ENCODE results near the gene CNBD2.
"Not testable (repeated sequence)": the region's sequence is repeated elsewhere in the genome, so short reads cannot be mapped to it uniquely, and the experiment has no call there.

CNBD2 gene

GRCh38 chr20:36070451-36070850 is 102.1 kb downstream of the CNBD2 start:
- Histone ChIP-seq H3K27me3 (ENCODE audit: control insufficient read depth, insufficient read depth, low read length) (no peaks in the 10 kb centered on the region), H3K36me3 (ENCODE audit: control insufficient read depth, insufficient read depth, low read length) (no peaks in the 10 kb centered on the region), H3K4me3 (ENCODE audit: low read depth, low read length) (no peak overlapping the region), H3K9ac (ENCODE audit: low read depth, low read length) (peak overlapping the region; percentile 54), H3K4me1 (ENCODE audit: control insufficient read depth, insufficient read depth, low read length) (peaks cover 5% of the 10 kb centered on the region), H3K9me3 (ENCODE audit: control insufficient read depth, insufficient read depth, low read length) (no peaks in the 10 kb centered on the region)

GRCh38 chr20:36071848-36072247 is 103.5 kb downstream of the CNBD2 start:
- peaks cover 5% of the 10 kb centered on the region for H3K4me1 ChIP-seq (ENCODE audit: control insufficient read depth, insufficient read depth, low read length)
- H3K9ac ChIP-seq (ENCODE audit: low read depth, low read length): no peak overlapping the region
- no peaks in the 10 kb centered on the region for H3K27me3 ChIP-seq (ENCODE audit: control insufficient read depth, insufficient read depth, low read length)
- H3K4me3 ChIP-seq (ENCODE audit: low read depth, low read length): no peak overlapping the region
- no peaks in the 10 kb centered on the region for H3K36me3 ChIP-seq (ENCODE audit: control insufficient read depth, insufficient read depth, low read length)
- no peaks in the 10 kb centered on the region for H3K9me3 ChIP-seq (ENCODE audit: control insufficient read depth, insufficient read depth, low read length)

GRCh38 chr20:36074983-36075382 is 106.6 kb downstream of the CNBD2 start:
- H3K36me3 ChIP-seq (ENCODE audit: control insufficient read depth, insufficient read depth, low read length): no peaks in the 10 kb centered on the region
- H3K9me3 ChIP-seq (ENCODE audit: control insufficient read depth, insufficient read depth, low read length): no peaks in the 10 kb centered on the region
- no peaks in the 10 kb centered on the region for H3K27me3 ChIP-seq (ENCODE audit: control insufficient read depth, insufficient read depth, low read length)
- no peak overlapping the region for H3K4me3 ChIP-seq (ENCODE audit: low read depth, low read length)
- H3K4me1 ChIP-seq (ENCODE audit: control insufficient read depth, insufficient read depth, low read length): peaks cover 5% of the 10 kb centered on the region
- H3K9ac ChIP-seq (ENCODE audit: low read depth, low read length): no peak overlapping the region

- not testable (repeated sequence) for H3K4me3 ChIP-seq (ENCODE audit: low read depth, low read length); H3K4me1 ChIP-seq (ENCODE audit: control insufficient read depth, insufficient read depth, low read length); H3K36me3 ChIP-seq (ENCODE audit: control insufficient read depth, insufficient read depth, low read length); H3K27me3 ChIP-seq (ENCODE audit: control insufficient read depth, insufficient read depth, low read length); H3K9me3 ChIP-seq (ENCODE audit: control insufficient read depth, insufficient read depth, low read length); H3K9ac ChIP-seq (ENCODE audit: low read depth, low read length)
These were observed 109.4 kb downstream of the CNBD2 start for GRCh38 chr20:36077762-36078161.

GRCh38 chr20:36079486-36079885 is 111.1 kb downstream of the CNBD2 start:
- Histone ChIP-seq H3K36me3 (ENCODE audit: control insufficient read depth, insufficient read depth, low read length) (no peaks in the 10 kb centered on the region), H3K27me3 (ENCODE audit: control insufficient read depth, insufficient read depth, low read length) (no peaks in the 10 kb centered on the region), H3K9me3 (ENCODE audit: control insufficient read depth, insufficient read depth, low read length) (no peaks in the 10 kb centered on the region), H3K9ac (ENCODE audit: low read depth, low read length) (no peak overlapping the region), H3K4me1 (ENCODE audit: control insufficient read depth, insufficient read depth, low read length) (no peaks in the 10 kb centered on the region), H3K4me3 (ENCODE audit: low read depth, low read length) (no peak overlapping the region)

- not testable (repeated sequence) for H3K27me3 ChIP-seq (ENCODE audit: control insufficient read depth, insufficient read depth, low read length); H3K9ac ChIP-seq (ENCODE audit: low read depth, low read length); H3K4me3 ChIP-seq (ENCODE audit: low read depth, low read length); H3K4me1 ChIP-seq (ENCODE audit: control insufficient read depth, insufficient read depth, low read length); H3K36me3 ChIP-seq (ENCODE audit: control insufficient read depth, insufficient read depth, low read length); H3K9me3 ChIP-seq (ENCODE audit: control insufficient read depth, insufficient read depth, low read length)
These were observed 111.6 kb downstream of the CNBD2 start for GRCh38 chr20:36079984-36080383.

Data from iPS-15b (cell line).